GM12873 (cell line): Measurements from ENCODE around the gene CABLES1.

Experiments
- TF ChIP-seq, protein P1 (sequence below): IDR thresholded peaks from 2 replicates; pipeline ENCODE4 v1.5.1; 2012; ENCODE audit warnings: low read depth, mild to moderate bottlenecking, moderate library complexity, low read length, control low read depth; ENCODE audit not compliant: insufficient read depth; ENCODE audit errors: missing control alignments

CABLES1 gene

DNA sequence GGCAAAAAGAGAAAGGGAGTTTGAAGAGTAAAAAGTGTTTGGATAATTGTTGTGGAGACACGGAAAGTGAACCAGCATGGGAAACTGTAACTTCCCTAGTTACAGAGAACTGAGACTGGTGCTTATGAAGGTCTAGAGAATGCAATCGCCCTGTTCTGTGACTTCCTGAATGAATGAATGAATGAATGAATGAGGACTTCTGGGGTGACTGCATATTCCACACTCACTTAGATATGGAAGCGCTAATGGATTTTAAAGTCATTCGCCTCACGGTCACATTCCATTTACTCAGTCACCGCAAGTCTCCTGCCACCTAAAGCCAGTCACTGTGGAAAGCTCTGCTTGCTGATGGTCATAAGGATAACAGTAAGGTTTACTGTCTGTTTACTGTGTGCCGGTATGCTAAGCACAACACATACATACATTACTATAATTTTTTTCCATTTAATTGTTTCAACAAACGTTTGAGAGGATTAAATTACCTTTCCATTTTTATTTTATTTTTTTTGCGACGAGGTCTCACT, 138.2 kb downstream of the CABLES1 start:
- TF ChIP-seq, protein P1, sequence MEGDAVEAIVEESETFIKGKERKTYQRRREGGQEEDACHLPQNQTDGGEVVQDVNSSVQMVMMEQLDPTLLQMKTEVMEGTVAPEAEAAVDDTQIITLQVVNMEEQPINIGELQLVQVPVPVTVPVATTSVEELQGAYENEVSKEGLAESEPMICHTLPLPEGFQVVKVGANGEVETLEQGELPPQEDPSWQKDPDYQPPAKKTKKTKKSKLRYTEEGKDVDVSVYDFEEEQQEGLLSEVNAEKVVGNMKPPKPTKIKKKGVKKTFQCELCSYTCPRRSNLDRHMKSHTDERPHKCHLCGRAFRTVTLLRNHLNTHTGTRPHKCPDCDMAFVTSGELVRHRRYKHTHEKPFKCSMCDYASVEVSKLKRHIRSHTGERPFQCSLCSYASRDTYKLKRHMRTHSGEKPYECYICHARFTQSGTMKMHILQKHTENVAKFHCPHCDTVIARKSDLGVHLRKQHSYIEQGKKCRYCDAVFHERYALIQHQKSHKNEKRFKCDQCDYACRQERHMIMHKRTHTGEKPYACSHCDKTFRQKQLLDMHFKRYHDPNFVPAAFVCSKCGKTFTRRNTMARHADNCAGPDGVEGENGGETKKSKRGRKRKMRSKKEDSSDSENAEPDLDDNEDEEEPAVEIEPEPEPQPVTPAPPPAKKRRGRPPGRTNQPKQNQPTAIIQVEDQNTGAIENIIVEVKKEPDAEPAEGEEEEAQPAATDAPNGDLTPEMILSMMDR: no peak

DNA sequence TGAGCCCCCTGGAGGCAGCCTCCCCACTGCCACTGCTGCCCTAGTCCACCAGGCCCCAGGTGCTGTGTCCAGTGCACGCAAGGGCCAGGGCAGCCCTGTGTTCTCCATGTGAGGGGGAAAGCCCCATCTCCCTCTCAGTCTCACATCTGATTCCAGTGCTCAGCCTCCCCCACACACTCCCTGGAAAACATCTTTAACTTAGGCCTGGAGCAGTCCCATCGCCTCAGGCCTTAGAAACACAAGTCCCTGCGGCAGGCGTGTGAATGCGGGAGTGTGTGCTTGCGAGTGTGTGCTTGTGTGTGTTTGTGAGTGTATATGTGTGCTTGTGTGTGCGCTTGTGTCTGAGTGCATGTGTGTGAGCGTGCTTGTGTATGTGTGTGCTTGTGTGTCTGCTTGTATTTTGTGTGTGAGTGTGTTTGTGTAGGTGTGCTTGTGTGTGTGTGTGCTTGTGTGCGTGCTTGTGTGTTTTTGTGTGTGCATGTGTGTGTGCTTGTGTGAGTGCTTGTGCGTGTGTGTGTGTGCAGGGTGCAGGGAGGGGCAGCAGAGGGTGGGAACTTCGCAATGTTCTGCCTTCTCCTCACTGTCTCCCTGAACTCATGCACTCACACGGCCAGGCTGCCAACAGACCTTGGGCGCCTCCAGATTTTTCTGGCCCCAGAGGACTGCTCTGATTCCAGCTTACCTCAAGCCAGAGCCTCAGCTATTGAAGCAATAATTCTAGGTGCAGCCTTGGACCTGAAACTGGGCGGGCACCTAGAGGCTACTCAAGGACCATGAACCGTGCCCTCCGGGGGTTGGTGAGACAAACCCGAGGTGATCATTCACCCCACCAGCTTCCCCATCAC, 139.6 kb downstream of the CABLES1 start:
- TF ChIP-seq, protein P1: no peak

DNA sequence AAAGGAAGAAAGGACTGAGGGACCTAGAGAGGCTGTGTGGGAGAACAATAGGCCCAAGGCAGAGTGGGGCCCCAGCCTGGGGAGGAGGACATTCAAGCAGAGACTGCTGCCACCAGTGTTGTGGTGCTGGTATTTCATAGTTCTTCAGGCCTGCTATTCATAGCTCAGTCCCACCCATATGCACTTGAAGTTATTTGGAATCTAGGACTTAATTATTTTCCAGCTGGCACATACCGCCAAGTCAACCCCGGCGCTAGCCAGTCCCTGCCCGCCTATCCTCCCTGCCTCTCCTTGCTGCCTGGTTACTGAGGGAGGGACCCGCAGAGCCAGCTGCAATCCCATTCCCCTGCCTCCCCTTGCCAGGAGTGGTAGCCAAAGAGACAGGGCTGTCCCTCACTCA, 141.2 kb downstream of the CABLES1 start:
- TF ChIP-seq, protein P1: no peak

DNA sequence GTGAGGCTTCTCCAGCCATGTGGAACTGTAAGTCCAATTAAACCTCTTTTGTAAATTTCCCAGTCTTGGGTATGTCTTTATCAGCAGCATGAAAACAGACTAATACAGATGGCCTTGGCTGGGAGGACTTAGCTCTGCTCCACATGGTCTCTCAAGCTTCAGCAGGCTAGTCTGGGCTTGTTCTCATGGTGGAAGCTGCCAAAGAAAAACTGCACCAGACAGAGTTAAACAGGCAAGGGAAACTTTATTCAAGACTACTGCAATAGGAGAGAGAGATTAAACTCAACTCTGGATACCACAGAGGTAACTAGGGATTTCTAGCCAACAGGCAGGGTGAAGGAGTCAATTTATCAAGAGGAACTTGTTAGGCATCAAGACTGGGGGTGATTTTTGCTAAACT, 142.1 kb downstream of the CABLES1 start:
- TF ChIP-seq, protein P1: no peak

DNA sequence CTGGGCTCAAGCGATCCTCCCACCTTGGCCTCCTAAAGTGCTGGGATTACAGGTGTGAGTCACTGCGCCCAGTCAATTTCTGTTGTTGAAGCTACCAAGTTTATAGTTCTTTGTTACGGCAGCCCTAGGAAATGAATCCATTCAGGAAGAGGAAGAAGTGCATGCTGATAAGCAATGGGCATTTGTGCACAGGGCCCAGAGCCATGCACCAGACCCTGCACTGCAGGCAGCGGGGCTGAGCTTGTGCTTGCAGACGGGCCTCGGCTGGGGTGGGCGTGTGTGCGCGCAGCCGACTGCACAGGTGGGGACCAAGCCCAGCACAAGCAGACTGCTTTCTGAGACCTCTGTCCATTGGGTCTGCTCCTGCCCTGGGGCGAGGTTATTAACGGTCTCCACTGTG, 144.6 kb downstream of the CABLES1 start:
- TF ChIP-seq, protein P1: no peak

DNA sequence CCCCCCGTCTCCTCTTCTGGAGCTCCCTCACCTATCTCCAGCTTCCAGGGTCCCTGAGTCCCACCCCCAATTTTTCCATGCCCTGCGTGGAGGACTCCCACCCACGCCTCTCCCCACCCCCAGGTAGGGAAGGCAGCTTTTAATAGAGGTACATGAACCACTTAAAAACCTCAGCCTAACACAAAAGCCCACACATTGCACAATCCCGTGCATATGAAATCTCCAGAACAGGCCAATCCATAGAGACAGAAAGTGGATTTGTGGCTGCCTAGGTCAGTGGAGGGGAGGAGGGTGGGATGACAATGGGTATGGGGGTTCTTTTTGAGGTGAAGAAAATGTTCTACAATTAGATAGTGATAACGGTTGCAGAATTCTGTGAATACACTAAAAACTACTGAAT, 145.6 kb downstream of the CABLES1 start:
- TF ChIP-seq, protein P1: no peak

DNA sequence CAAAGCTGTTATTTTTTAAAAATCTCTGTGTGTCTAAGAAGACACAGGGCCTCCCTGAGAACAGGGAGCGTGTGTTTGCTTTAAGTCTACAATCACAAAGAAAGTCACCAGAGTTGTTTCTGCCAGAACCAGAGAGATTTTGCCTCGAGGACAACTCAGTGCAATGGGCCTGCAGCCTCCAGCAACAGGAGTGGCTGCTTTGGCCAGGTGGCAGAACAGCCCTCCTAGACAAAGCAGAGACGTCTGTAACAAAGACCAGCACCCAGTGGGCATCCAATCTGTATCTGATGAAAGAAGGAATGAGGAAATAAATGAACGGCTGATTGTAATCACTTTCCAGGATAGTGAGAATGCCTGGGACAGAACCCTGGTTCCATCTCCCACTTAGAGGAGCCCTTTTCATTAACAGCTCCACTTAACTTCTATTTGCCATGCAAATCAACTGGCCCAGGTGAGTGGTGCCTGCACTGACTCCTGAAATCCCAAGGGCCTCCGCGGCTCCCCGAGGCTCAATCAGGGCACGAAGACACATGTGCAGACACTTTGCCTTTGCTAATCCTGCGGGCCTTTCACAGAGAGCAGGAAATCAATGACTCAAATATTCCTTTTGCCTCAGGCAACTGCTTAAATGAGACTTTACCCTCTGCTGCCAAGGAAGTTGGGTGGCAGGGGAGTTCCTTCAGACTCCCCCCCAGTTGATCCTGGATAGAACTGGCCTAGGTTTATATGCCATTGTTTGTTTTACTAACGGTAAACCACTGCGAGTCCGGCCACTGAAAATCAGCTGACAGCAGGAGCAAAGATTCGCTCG, 146.5 kb downstream of the CABLES1 start:
- TF ChIP-seq, protein P1: no peak
